ENCODE data around the gene SYP.
A peak's percentile ranks its signal among the peaks of the same experiment; 100 is the strongest.

The SYP gene

GRCh38 chrX:49198540-49199314, 1.3 kb downstream of the SYP start:
- in situ Hi-C loops (cut with HindIII; ENCODE audit: low sequenced_read_pairs), result no loop called here
- no peak overlapping the region for H3K4me3 ChIP-seq (ENCODE audit: low read depth, low read length)
- no peak for DNase-seq (ENCODE audit: low read depth)
- no peak for TF ChIP-seq CTCF (IDR thresholded peaks at IDR 0.05; ENCODE audit: low read depth, low read length, missing control alignments)

GRCh38 chrX:49197543-49198087, 2.4 kb downstream of the SYP start:
- no peak for TF ChIP-seq CTCF (IDR thresholded peaks at IDR 0.05; ENCODE audit: low read depth, low read length, missing control alignments)

GRCh38 chrX:49193542-49193964, 6.4 kb downstream of the SYP start:
- no peak for DNase-seq (ENCODE audit: low read depth)
- no peak overlapping the region for H3K4me3 ChIP-seq (ENCODE audit: low read depth, low read length)
- no peak for TF ChIP-seq CTCF (IDR thresholded peaks at IDR 0.05; ENCODE audit: low read depth, low read length, missing control alignments)
- in situ Hi-C loops (cut with HindIII; ENCODE audit: low sequenced_read_pairs), result no loop called here

More at GRCh38 chrX:49197543-49198087, 2.4 kb downstream of the SYP start:
- no peak for DNase-seq (ENCODE audit: low read depth)
- in situ Hi-C loops (cut with HindIII; ENCODE audit: low sequenced_read_pairs), result no loop called here
- H3K4me3 ChIP-seq (ENCODE audit: low read depth, low read length), result no peak overlapping the region

- peak; percentile 68 for TF ChIP-seq CTCF (IDR thresholded peaks at IDR 0.05; ENCODE audit: low read depth, low read length, missing control alignments)
- no peak for DNase-seq (ENCODE audit: low read depth)
- in situ Hi-C loops (cut with HindIII; ENCODE audit: low sequenced_read_pairs), result no loop called here
- H3K4me3 ChIP-seq (ENCODE audit: low read depth, low read length), result no peak overlapping the region
Measured at GRCh38 chrX:49192722-49193328, 7.2 kb downstream of the SYP start.

- in situ Hi-C loops (cut with HindIII; ENCODE audit: low sequenced_read_pairs), result no loop called here
- peak overlapping the region; percentile 50 for H3K4me3 ChIP-seq (ENCODE audit: low read depth, low read length)
- no peak for TF ChIP-seq CTCF (IDR thresholded peaks at IDR 0.05; ENCODE audit: low read depth, low read length, missing control alignments)
- DNase-seq (ENCODE audit: low read depth), result no peak
Measured at GRCh38 chrX:49191574-49192011, 8.4 kb downstream of the SYP start.

- peak; percentile 97 for DNase-seq (ENCODE audit: low read depth)
- in situ Hi-C loops (cut with HindIII; ENCODE audit: low sequenced_read_pairs), result no loop called here
- H3K4me3 ChIP-seq (ENCODE audit: low read depth, low read length), result peak overlapping the region; percentile 50
- TF ChIP-seq CTCF (IDR thresholded peaks at IDR 0.05; ENCODE audit: low read depth, low read length, missing control alignments), result no peak
Measured at GRCh38 chrX:49190821-49191573, 9.0 kb downstream of the SYP start.
